IPS DF 6.9 (cell line): ENCODE data around the gene TOP3A.
A peak's percentile ranks its signal among the peaks of the same experiment; 100 is the strongest.

Source experiments
- DNase-seq: peaks from one replicate; pipeline ENCODE4 v3.0.0-alpha.2; 2013; ENCODE audit warnings: low read depth, low spot score
- H3K27ac ChIP-seq: one replicate; pipeline ENCODE4 v1.5.1; 2013; ENCODE audit warnings: low read length, control low read depth
- H3K27me3 ChIP-seq: 2 replicates; pipeline ENCODE4 v1.6.1; 2013; ENCODE audit warnings: mild to moderate bottlenecking, low read length; ENCODE audit not compliant: control insufficient read depth, insufficient read depth
- H3K36me3 ChIP-seq: 2 replicates; pipeline ENCODE4 v1.6.1; 2013; ENCODE audit warnings: low read length; ENCODE audit not compliant: control insufficient read depth, insufficient read depth
- H3K4me1 ChIP-seq: 2 replicates; pipeline ENCODE4 v1.6.1; 2013; ENCODE audit warnings: low read length; ENCODE audit not compliant: control insufficient read depth, insufficient read depth
- H3K4me3 ChIP-seq: 2 replicates; pipeline ENCODE4 v1.5.1; 2013; ENCODE audit warnings: mild to moderate bottlenecking, low read length
- H3K9me3 ChIP-seq: 2 replicates; pipeline ENCODE4 v1.6.1; 2013; ENCODE audit warnings: low read length, inconsistent platforms; ENCODE audit not compliant: control insufficient read depth, insufficient read depth
- WGBS: extraction: QIAGEN DNeasy Blood & Tissue Kit; methylation state at CpG from one replicate; pipeline ENCODE4 v1.1.7; 2013; ENCODE audit warnings: mixed read lengths, missing lambda C conversion rate; ENCODE audit not compliant: insufficient read length, insufficient coverage; 5-methylcytosine and 5-hydroxymethylcytosine counted together

Gene TOP3A

GRCh38 chr17:18253187-18253884 lies 61.5 kb downstream of the TOP3A start:
- WGBS, result no CpG with 5 or more reads among the region's 16 CpGs
- Histone ChIP-seq H3K27me3 (no peaks in the 10 kb centered on the region), H3K36me3 (peaks cover 45% of the 10 kb centered on the region), H3K9me3 (no peaks in the 10 kb centered on the region), H3K4me1 (peaks cover 3% of the 10 kb centered on the region), H3K27ac (no peak overlapping the region), H3K4me3 (no peak overlapping the region)
- DNase-seq, result no peak

- no peak for DNase-seq
- WGBS, result no CpG with 5 or more reads among the region's 5 CpGs
- Histone ChIP-seq H3K4me3 (no peak overlapping the region), H3K4me1 (peaks cover 2% of the 10 kb centered on the region; the same call in 1 of the 2 replicates), H3K36me3 (peaks cover 47% of the 10 kb centered on the region), H3K27me3 (no peaks in the 10 kb centered on the region), H3K27ac (no peak overlapping the region), H3K9me3 (no peaks in the 10 kb centered on the region)
Measured at GRCh38 chr17:18252160-18252559, 62.6 kb downstream of the TOP3A start.

GRCh38 chr17:18251204-18251603 lies 63.6 kb downstream of the TOP3A start:
- Histone ChIP-seq H3K4me1 (peaks cover 6% of the 10 kb centered on the region), H3K27ac (no peak overlapping the region), H3K36me3 (peaks cover 43% of the 10 kb centered on the region), H3K4me3 (no peak overlapping the region), H3K9me3 (no peaks in the 10 kb centered on the region), H3K27me3 (no peaks in the 10 kb centered on the region)
- no CpG with 5 or more reads among the region's 15 CpGs for WGBS
- DNase-seq, result no peak

GRCh38 chr17:18250708-18251107 lies 64.1 kb downstream of the TOP3A start:
- H3K36me3 ChIP-seq, result peaks cover 48% of the 10 kb centered on the region
- H3K4me3 ChIP-seq, result no peak overlapping the region
- no peaks in the 10 kb centered on the region for H3K27me3 ChIP-seq
- H3K27ac ChIP-seq, result no peak overlapping the region
- H3K4me1 ChIP-seq, result peaks cover 9% of the 10 kb centered on the region
- no peaks in the 10 kb centered on the region for H3K9me3 ChIP-seq
- WGBS, result no CpG with 5 or more reads among the region's 14 CpGs
- DNase-seq, result no peak

GRCh38 chr17:18250259-18250658 lies 64.5 kb downstream of the TOP3A start:
- WGBS, result no CpG with 5 or more reads among the region's 9 CpGs
- no peaks in the 10 kb centered on the region for H3K27me3 ChIP-seq
- H3K4me3 ChIP-seq, result no peak overlapping the region
- H3K9me3 ChIP-seq, result no peaks in the 10 kb centered on the region
- no peak for DNase-seq
- peaks cover 9% of the 10 kb centered on the region for H3K4me1 ChIP-seq
- no peak overlapping the region for H3K27ac ChIP-seq
- H3K36me3 ChIP-seq, result peaks cover 53% of the 10 kb centered on the region

GRCh38 chr17:18248811-18249210 lies 66.0 kb downstream of the TOP3A start:
- no CpG with 5 or more reads among the region's 7 CpGs for WGBS
- Histone ChIP-seq H3K36me3 (peaks cover 50% of the 10 kb centered on the region), H3K27me3 (no peaks in the 10 kb centered on the region), H3K9me3 (no peaks in the 10 kb centered on the region), H3K4me1 (peaks cover 9% of the 10 kb centered on the region), H3K27ac (no peak overlapping the region), H3K4me3 (no peak overlapping the region)
- DNase-seq, result no peak

GRCh38 chr17:18248300-18248731 lies 66.5 kb downstream of the TOP3A start:
- Histone ChIP-seq H3K27ac (no peak overlapping the region), H3K36me3 (peaks cover 50% of the 10 kb centered on the region), H3K4me3 (no peak overlapping the region), H3K9me3 (no peaks in the 10 kb centered on the region), H3K27me3 (no peaks in the 10 kb centered on the region), H3K4me1 (peaks cover 9% of the 10 kb centered on the region)
- WGBS, result no CpG with 5 or more reads among the region's 9 CpGs
- no peak for DNase-seq

GRCh38 chr17:18247613-18248001 lies 67.2 kb downstream of the TOP3A start:
- WGBS, result no CpG with 5 or more reads among the region's 30 CpGs
- H3K36me3 ChIP-seq, result peaks cover 48% of the 10 kb centered on the region
- no peaks in the 10 kb centered on the region for H3K27me3 ChIP-seq

GRCh38 chr17:18246880-18247612 lies 67.7 kb downstream of the TOP3A start:
- H3K4me3 ChIP-seq, result peak overlapping the region; percentile 46; the same call in 1 of the 2 replicates
- WGBS, result no CpG with 5 or more reads among the region's 46 CpGs
- H3K4me1 ChIP-seq, result peaks cover 9% of the 10 kb centered on the region
- peaks cover 46% of the 10 kb centered on the region for H3K36me3 ChIP-seq
- DNase-seq, result no peak
- no peaks in the 10 kb centered on the region for H3K27me3 ChIP-seq
- no peaks in the 10 kb centered on the region for H3K9me3 ChIP-seq
- no peak overlapping the region for H3K27ac ChIP-seq

More at GRCh38 chr17:18247613-18248001, 67.2 kb downstream of the TOP3A start:
- Histone ChIP-seq H3K27ac (no peak overlapping the region), H3K4me1 (peaks cover 9% of the 10 kb centered on the region), H3K9me3 (no peaks in the 10 kb centered on the region), H3K4me3 (no peak overlapping the region)
- DNase-seq, result no peak

GRCh38 chr17:18246109-18246725 lies 68.6 kb downstream of the TOP3A start:
- DNase-seq, result no peak
- H3K27me3 ChIP-seq, result no peaks in the 10 kb centered on the region
- no peaks in the 10 kb centered on the region for H3K9me3 ChIP-seq
- WGBS, result no CpG with 5 or more reads among the region's 24 CpGs
- H3K36me3 ChIP-seq, result peaks cover 45% of the 10 kb centered on the region
- H3K27ac ChIP-seq, result no peak overlapping the region
- H3K4me3 ChIP-seq, result no peak overlapping the region; the same call in 1 of the 2 replicates
- H3K4me1 ChIP-seq, result peaks cover 9% of the 10 kb centered on the region
